ENCODE data around the gene CACNA2D3. TPM values are rescaled to one million over a fixed set of nuclear protein-coding genes. Genes with fewer than 3 reads are reported as not detected.

The CACNA2D3 gene
- polyA plus RNA-seq, 3 donors, result 8.3 to 21.5 (median 10.4) TPM

- peak overlapping the region in 1 of 7 donors; percentile 38 for H3K27ac Mint-ChIP-seq
These were observed 922.1 kb downstream of the CACNA2D3 start for GRCh38 chr3:55044486-55044885.

GRCh38 chr3:55059027-55059629 is 936.8 kb downstream of the CACNA2D3 start:
- Mint-ChIP-seq H3K36me3 (peaks cover 46 to 61% of the 10 kb centered on the region in 2 donors), H3K27ac (no peak overlapping the region), H3K4me1 (peaks cover 1% of the 10 kb centered on the region), H3K4me3 (no peak overlapping the region), H3K9me3 (peaks cover 2 to 19% (median 9%) of the 10 kb centered on the region in 7 donors), H3K27me3 (ENCODE audit: low read depth in 3 of 3) (peaks cover 0 to 2% (median 0%) of the 10 kb centered on the region in 3 donors)
- intact Hi-C loops (cut with micrococcal nuclease), result no loop called here
- Histone ChIP-seq H3K79me2 (ENCODE audit: insufficient read depth, low read length) (no peaks in the 10 kb centered on the region), H3K9ac (ENCODE audit: insufficient read depth, low read length, poor library complexity, severe bottlenecking) (no peak overlapping the region), H3K36me3 (replicated peaks in 1 of 2; ENCODE audit: control insufficient read depth in 1 of 2, insufficient read depth in 2 of 2, low read length in 2 of 2) (peaks cover 15 to 42% of the 10 kb centered on the region in 2 donors), H2AFZ (ENCODE audit: insufficient read depth, low read depth, low read length, poor library complexity, severe bottlenecking) (no peak overlapping the region), H3K27me3 (ENCODE audit: control insufficient read depth in 2 of 2, insufficient read depth in 2 of 2, low read length in 2 of 2) (no peaks in the 10 kb centered on the region), H3K4me2 (replicated peaks; ENCODE audit: extremely low read depth, low read length, poor library complexity, severe bottlenecking) (no peak overlapping the region), H3K27ac (ENCODE audit: low read depth in 1 of 2, low read length in 2 of 2) (no peak overlapping the region), H3K4me3 (replicated peaks in 1 of 3; ENCODE audit: low read depth in 2 of 3, low read length in 3 of 3) (no peak overlapping the region), H3K4me1 (ENCODE audit: control insufficient read depth in 1 of 2, insufficient read depth in 2 of 2, low read length in 2 of 2) (no peaks in the 10 kb centered on the region), H4K20me1 (ENCODE audit: insufficient read depth, low read length) (peaks cover 4% of the 10 kb centered on the region), H3K9me3 (replicated peaks in 1 of 2; ENCODE audit: control insufficient read depth in 1 of 2, insufficient read depth in 1 of 2, low read length in 2 of 2) (peaks cover 0 to 10% of the 10 kb centered on the region in 2 donors)
- no peak for DNase-seq
- no peak for TF ChIP-seq CTCF (IDR thresholded peaks at IDR 0.05)
- WGBS (ENCODE audit: insufficient coverage), result 76% methylated on average over 4 of the region's 5 CpGs

More at GRCh38 chr3:55044486-55044885, 922.1 kb downstream of the CACNA2D3 start:
- Histone ChIP-seq H3K36me3 (replicated peaks in 1 of 2; ENCODE audit: control insufficient read depth in 1 of 2, insufficient read depth in 2 of 2, low read length in 2 of 2) (peaks cover 4 to 10% of the 10 kb centered on the region in 2 donors), H3K27me3 (ENCODE audit: control insufficient read depth in 2 of 2, insufficient read depth in 2 of 2, low read length in 2 of 2) (no peaks in the 10 kb centered on the region), H3K4me2 (replicated peaks; ENCODE audit: extremely low read depth, low read length, poor library complexity, severe bottlenecking) (no peak overlapping the region), H3K4me3 (replicated peaks in 1 of 3; ENCODE audit: low read depth in 2 of 3, low read length in 3 of 3) (no peak overlapping the region), H3K9me3 (replicated peaks in 1 of 2; ENCODE audit: control insufficient read depth in 1 of 2, insufficient read depth in 1 of 2, low read length in 2 of 2) (no peaks in the 10 kb centered on the region), H4K20me1 (ENCODE audit: insufficient read depth, low read length) (no peaks in the 10 kb centered on the region), H2AFZ (ENCODE audit: insufficient read depth, low read depth, low read length, poor library complexity, severe bottlenecking) (no peak overlapping the region), H3K27ac (ENCODE audit: low read depth in 1 of 2, low read length in 2 of 2) (no peak overlapping the region), H3K4me1 (ENCODE audit: control insufficient read depth in 1 of 2, insufficient read depth in 2 of 2, low read length in 2 of 2) (no peaks in the 10 kb centered on the region), H3K9ac (ENCODE audit: insufficient read depth, low read length, poor library complexity, severe bottlenecking) (no peak overlapping the region), H3K79me2 (ENCODE audit: insufficient read depth, low read length) (no peaks in the 10 kb centered on the region)
- Mint-ChIP-seq H3K4me3 (no peak overlapping the region), H3K4me1 (no peaks in the 10 kb centered on the region), H3K36me3 (peaks cover 24 to 34% of the 10 kb centered on the region in 2 donors), H3K27me3 (ENCODE audit: low read depth in 3 of 3) (no peaks in the 10 kb centered on the region), H3K9me3 (peaks cover 0 to 3% (median 2%) of the 10 kb centered on the region in 7 donors)
- no peak for TF ChIP-seq CTCF (IDR thresholded peaks at IDR 0.05)
- no CpG with 5 or more reads among the region's 1 CpG for WGBS (ENCODE audit: insufficient coverage)
- intact Hi-C loops (cut with micrococcal nuclease), result no loop called here
- DNase-seq, result no peak

Measured in CD14-positive monocyte (primary cell).